H9 (cell line): ENCODE measurements around the gene CCNC. TPM values are rescaled to one million over a fixed set of nuclear protein-coding genes. Genes with fewer than 3 reads are reported as not detected.

ENCODE experiments used
- DNase-seq: peaks from one replicate; pipeline ENCODE4 v3.0.0-alpha.2; 2017
- H2AFZ ChIP-seq: one replicate; pipeline ENCODE4 v1.6.1; 2013; ENCODE audit warnings: mild to moderate bottlenecking, low read length, control low read depth, moderate library complexity
- H2AK5ac ChIP-seq: 2 replicates; pipeline ENCODE4 v1.6.1; 2013; ENCODE audit warnings: low read length, control low read depth, mixed read lengths; ENCODE audit not compliant: insufficient read length
- H2BK120ac ChIP-seq: one replicate; pipeline ENCODE4 v1.6.1; 2013; ENCODE audit warnings: low read depth, mild to moderate bottlenecking, low read length, control low read depth, inconsistent platforms; ENCODE audit not compliant: poor library complexity, severe bottlenecking
- H2BK12ac ChIP-seq: 2 replicates; pipeline ENCODE4 v1.6.1; 2013; ENCODE audit warnings: low read length, control low read depth, mixed read lengths, low read depth; ENCODE audit not compliant: insufficient read length
- H2BK15ac ChIP-seq: 2 replicates; pipeline ENCODE4 v1.6.1; 2013; ENCODE audit warnings: low read depth, low read length, control low read depth
- H2BK20ac ChIP-seq: one replicate; pipeline ENCODE4 v1.6.1; 2013; ENCODE audit warnings: low read depth, mild to moderate bottlenecking, low read length, control low read depth, inconsistent platforms; ENCODE audit not compliant: poor library complexity, severe bottlenecking
- H2BK5ac ChIP-seq: 2 replicates; pipeline ENCODE4 v1.6.1; 2013; ENCODE audit warnings: low read length, control low read depth, mixed read lengths; ENCODE audit not compliant: insufficient read length
- H3K14ac ChIP-seq: 2 replicates; pipeline ENCODE4 v1.6.1; 2013; ENCODE audit warnings: low read length, control low read depth; ENCODE audit not compliant: insufficient read depth
- H3K18ac ChIP-seq: 2 replicates; pipeline ENCODE4 v1.6.1; 2013; ENCODE audit warnings: low read depth, mild to moderate bottlenecking, mixed read lengths, low read length, control low read depth; ENCODE audit not compliant: insufficient read length
- H3K23ac ChIP-seq: 2 replicates; pipeline ENCODE4 v1.6.1; 2013; ENCODE audit warnings: low read length, control low read depth, mixed read lengths, low read depth; ENCODE audit not compliant: insufficient read length
- H3K23me2 ChIP-seq: 2 replicates; pipeline ENCODE4 v1.6.1; 2013; ENCODE audit warnings: low read depth, mild to moderate bottlenecking, mixed read lengths, low read length, control low read depth; ENCODE audit not compliant: insufficient read length, poor library complexity, severe bottlenecking
- H3K27ac ChIP-seq: 2 replicates; pipeline ENCODE4 v1.5.1; 2013; ENCODE audit warnings: low read length, control low read depth, mixed read lengths, low read depth; ENCODE audit not compliant: insufficient read length
- H3K27me3 ChIP-seq: 2 replicates; pipeline ENCODE4 v1.6.1; 2013; ENCODE audit warnings: low read length, control low read depth, inconsistent platforms; ENCODE audit not compliant: insufficient read depth
- H3K4ac ChIP-seq: 2 replicates; pipeline ENCODE4 v1.6.1; 2013; ENCODE audit warnings: low read depth, mild to moderate bottlenecking, control low read depth, inconsistent platforms, low read length, moderate library complexity
- H3K4me1 ChIP-seq: 2 replicates; pipeline ENCODE4 v1.6.1; 2013; ENCODE audit warnings: low read length, control low read depth, inconsistent platforms; ENCODE audit not compliant: insufficient read depth
- H3K4me2 ChIP-seq: 2 replicates; pipeline ENCODE4 v1.6.1; 2013; ENCODE audit warnings: low read length, control low read depth, mixed read lengths; ENCODE audit not compliant: insufficient read length, insufficient read depth
- H3K56ac ChIP-seq: 2 replicates; pipeline ENCODE4 v1.6.1; 2013; ENCODE audit warnings: low read depth, mild to moderate bottlenecking, mixed read lengths, low read length, control low read depth; ENCODE audit not compliant: insufficient read length
- H3K79me1 ChIP-seq: 2 replicates; pipeline ENCODE4 v1.6.1; 2013; ENCODE audit warnings: low read depth, mild to moderate bottlenecking, moderate library complexity, low read length, control low read depth, inconsistent platforms; ENCODE audit not compliant: insufficient read depth, poor library complexity, severe bottlenecking
- H3K79me2 ChIP-seq: 2 replicates; pipeline ENCODE4 v1.6.1; 2013; ENCODE audit warnings: low read length, control low read depth, inconsistent platforms; ENCODE audit not compliant: insufficient read depth
- H3K9ac ChIP-seq: 2 replicates; pipeline ENCODE4 v1.6.1; 2013; ENCODE audit warnings: low read length, control low read depth, mixed read lengths; ENCODE audit not compliant: insufficient read length; ENCODE audit errors: extremely low read depth
- H3K9me3 ChIP-seq: one replicate; pipeline ENCODE4 v1.6.1; 2013; ENCODE audit warnings: low read depth, low read length, inconsistent platforms; ENCODE audit not compliant: control insufficient read depth
- H3T11ph ChIP-seq: one replicate; pipeline ENCODE4 v1.6.1; 2013; ENCODE audit warnings: mild to moderate bottlenecking, low read length, control low read depth, inconsistent platforms
- H4K20me1 ChIP-seq: one replicate; pipeline ENCODE4 v1.6.1; 2013; ENCODE audit not compliant: control insufficient read depth, insufficient read length, insufficient read depth
- H4K5ac ChIP-seq: 2 replicates; pipeline ENCODE4 v1.6.1; 2013; ENCODE audit warnings: low read depth, mild to moderate bottlenecking, mixed read lengths, low read length, control low read depth; ENCODE audit not compliant: insufficient read length
- H4K8ac ChIP-seq: replicated peaks from 2 replicates; pipeline ENCODE4 v1.6.1; 2013; ENCODE audit warnings: low read length, control low read depth, mixed read lengths, low read depth; ENCODE audit not compliant: insufficient read length
- H4K91ac ChIP-seq: 2 replicates; pipeline ENCODE4 v1.6.1; 2013; ENCODE audit warnings: low read depth, mild to moderate bottlenecking, moderate library complexity, mixed read lengths, low read length, control low read depth; ENCODE audit not compliant: insufficient read length
- H3K27ac Mint-ChIP-seq, 3 experiments: 2 replicates in 2 of 3; 3 replicates in 1 of 3; pipeline ENCODE4 v1.8.0; 2020 to 2021; ENCODE audit warnings: mixed read lengths in 3 of 3, mild to moderate bottlenecking in 1 of 3, moderate library complexity in 1 of 3
- H3K27me3 Mint-ChIP-seq: 2 replicates; pipeline ENCODE4 v1.8.0; 2021; ENCODE audit warnings: low read depth, mild to moderate bottlenecking, moderate library complexity, mixed read lengths
- H3K36me3 Mint-ChIP-seq, 3 experiments: 2 replicates in 2 of 3; 3 replicates in 1 of 3; pipeline ENCODE4 v1.8.0; 2020 to 2021; ENCODE audit warnings: low read depth in 3 of 3, mixed read lengths in 3 of 3; ENCODE audit not compliant: insufficient read depth in 1 of 3
- H3K4me1 Mint-ChIP-seq, 2 experiments: 2 replicates each; pipeline ENCODE4 v1.8.0; 2020; ENCODE audit warnings: mixed read lengths in 2 of 2
- H3K4me3 Mint-ChIP-seq, 2 experiments: 2 replicates in 1 of 2; 3 replicates in 1 of 2; pipeline ENCODE4 v1.8.0; 2020 to 2021; ENCODE audit warnings: mild to moderate bottlenecking in 2 of 2, mixed read lengths in 2 of 2, moderate library complexity in 1 of 2
- H3K9me3 Mint-ChIP-seq, 2 experiments: 2 replicates in 1 of 2; 3 replicates in 1 of 2; pipeline ENCODE4 v1.8.0; 2020; ENCODE audit warnings: mild to moderate bottlenecking in 2 of 2, mixed read lengths in 2 of 2, moderate library complexity in 1 of 2
- CTCF ChIP-seq: fragments of 200-600 bp; sonication (generic); conservative IDR thresholded peaks from 3 replicates; pipeline ENCODE4 v1.8.0; 2021; ENCODE audit warnings: antibody characterized with exemption, mild to moderate bottlenecking
- WGBS: extraction: QIAGEN DNeasy Blood & Tissue Kit; methylation state at CpG from one replicate; pipeline ENCODE4 v1.1.7; 2013; ENCODE audit warnings: missing lambda C conversion rate, low lambda C conversion rate, mixed read lengths; ENCODE audit not compliant: insufficient read length; ENCODE audit errors: extremely low coverage; 5-methylcytosine and 5-hydroxymethylcytosine counted together
- total RNA-seq: library from RNA; stranded (reverse); gene quantifications from 2 replicates; pipeline ENCODE4 v1.2.1, GENCODE V29; 2021

Gene CCNC
- total RNA-seq, 1 experiment from 2014 or later, result 112 TPM

GRCh38 chr6:99501762-99502161 is 66.7 kb downstream of the CCNC start:
- H3K4me2 ChIP-seq, result no peak overlapping the region
- H2BK15ac ChIP-seq, result no peak overlapping the region
- no peak overlapping the region for H2AFZ ChIP-seq
- no peak for TF ChIP-seq CTCF
- no peak overlapping the region for H2AK5ac ChIP-seq
- H3K79me2 ChIP-seq, result no peaks in the 10 kb centered on the region
- no peak overlapping the region for H2BK20ac ChIP-seq
- no peaks in the 10 kb centered on the region for H3K27me3 Mint-ChIP-seq
- H4K5ac ChIP-seq, result no peak overlapping the region
- H4K8ac ChIP-seq, result no peak overlapping the region
- no peaks in the 10 kb centered on the region for H3K79me1 ChIP-seq
- H3K4me3 Mint-ChIP-seq, result no peak overlapping the region
- H3K36me3 Mint-ChIP-seq, result peaks cover 22 to 45% (median 42%) of the 10 kb centered on the region in 3 experiments; a peak in 5 of 7 replicates
- DNase-seq, result no peak
- H3K27me3 ChIP-seq, result no peaks in the 10 kb centered on the region
- H4K20me1 ChIP-seq, result no peaks in the 10 kb centered on the region
- H3K4me1 ChIP-seq, result no peaks in the 10 kb centered on the region
- no peak overlapping the region for H3K9ac ChIP-seq
- no peak overlapping the region for H2BK120ac ChIP-seq
- no peak overlapping the region for H4K91ac ChIP-seq
- H3K23me2 ChIP-seq, result no peaks in the 10 kb centered on the region
- H3K27ac ChIP-seq, result no peak overlapping the region
- WGBS, result no CpG with 5 or more reads among the region's 2 CpGs
- no peak overlapping the region for H3K27ac Mint-ChIP-seq
- H3K4me1 Mint-ChIP-seq, result no peaks in the 10 kb centered on the region
- H3K23ac ChIP-seq, result no peak overlapping the region
- no peak overlapping the region for H3K18ac ChIP-seq
- no peak overlapping the region for H3T11ph ChIP-seq
- no peaks in the 10 kb centered on the region for H3K9me3 ChIP-seq
- no peak overlapping the region for H3K14ac ChIP-seq
- no peak overlapping the region for H2BK12ac ChIP-seq
- no peak overlapping the region for H3K56ac ChIP-seq
- no peaks in the 10 kb centered on the region for H3K9me3 Mint-ChIP-seq
- H3K4ac ChIP-seq, result no peak overlapping the region
- H2BK5ac ChIP-seq, result no peak overlapping the region
